Thyroid gland (tissue), 4 donors: Measurements from ENCODE around the gene TOMT. TPM values are rescaled to one million over a fixed set of nuclear protein-coding genes. Genes with fewer than 3 reads are reported as not detected.
"Not testable (repeated sequence)": the region's sequence is repeated elsewhere in the genome, so short reads cannot be mapped to it uniquely, and the experiment has no call there.

Experiments used
- DNase-seq, 2 donors: peaks; one replicate each; pipeline ENCODE4 v3.0.0-alpha.2; 2019
- H3K27ac ChIP-seq, 3 donors: fragments of 200-600 bp; sonication (generic); 1 replicate in 2 of 3; 2 replicates in 1 of 3; pipeline ENCODE4 v1.5.1; 2016 to 2019; ENCODE audit warnings: mild to moderate bottlenecking in 1 of 3, moderate library complexity in 1 of 3
- H3K27me3 ChIP-seq: fragments of 200-600 bp; sonication (generic); one replicate; pipeline ENCODE4 v1.5.1; 2019
- H3K36me3 ChIP-seq, 2 donors: fragments of 200-600 bp; sonication (generic); one replicate each; pipeline ENCODE4 v1.5.1; 2016 to 2019
- H3K4me1 ChIP-seq, 2 donors: fragments of 200-600 bp; sonication (generic); one replicate each; pipeline ENCODE4 v1.5.1; 2017 to 2019
- H3K4me3 ChIP-seq, 3 donors: fragments of 200-600 bp; sonication (generic); replicated peaks in 1 of 3; 1 replicate in 2 of 3; 2 replicates in 1 of 3; pipeline ENCODE4 v1.5.1; 2016; ENCODE audit warnings: mild to moderate bottlenecking in 1 of 3
- H3K9me3 ChIP-seq: fragments of 200-600 bp; sonication (generic); one replicate; pipeline ENCODE4 v1.5.1; 2017
- POLR2A ChIP-seq, 2 donors: fragments of 450-650 bp; IDR thresholded peaks; one replicate each; pipeline ENCODE4 v1.6.1; 2017; ENCODE audit warnings: antibody characterized with exemption in 2 of 2, mild to moderate bottlenecking in 2 of 2, moderate library complexity in 1 of 2
- WGBS, 2 donors: methylation state at CpG; one replicate each; pipeline ENCODE4 v1.1.5; 2017; 5-methylcytosine and 5-hydroxymethylcytosine counted together
- intact Hi-C: fragments of 100-400 bp; cut with DNase I; formaldehyde crosslinking; loops from one replicate; pipeline ENCODE4 v1.15.1; 2023
- total RNA-seq, 4 donors: library from RNA; depleted of rRNA; stranded (reverse); fragments of >200 nt; gene quantifications; one replicate each; pipeline ENCODE4 v1.2.3, GENCODE V29; 2016
- TF ChIP-seq, protein P1 (sequence below), 6 experiments: fragments of 200-600 bp in 3 of 6; fragments of 450-650 bp in 3 of 6; sonication (generic) in 3 of 6; IDR thresholded peaks; one replicate each; pipeline ENCODE4 v1.5.1; 2016 to 2019; ENCODE audit warnings: antibody characterized with exemption in 6 of 6, mild to moderate bottlenecking in 2 of 6, inconsistent platforms in 1 of 6, moderate library complexity in 1 of 6

TOMT gene
- total RNA-seq, 4 donors from 2014 or later: not detected

DNA sequence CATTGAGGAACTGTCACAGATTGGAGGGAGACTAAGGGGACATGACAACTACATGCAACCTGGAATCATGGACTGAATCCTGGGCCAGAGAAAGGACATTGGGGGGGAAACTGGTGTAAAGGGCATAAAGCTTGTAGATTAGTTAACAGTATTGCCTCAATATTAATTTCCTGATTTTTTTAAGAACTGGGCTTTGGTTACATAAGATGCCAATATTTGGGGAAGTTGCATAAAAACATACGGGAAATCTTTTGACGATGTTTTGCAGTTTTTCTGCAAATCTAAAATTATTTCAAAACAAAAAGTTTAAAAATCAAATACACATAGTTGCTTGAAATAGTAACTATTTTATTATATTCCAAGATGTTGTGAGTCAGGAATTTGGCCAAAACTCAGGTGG lies 26.9 kb downstream of the TOMT start:
- intact Hi-C loops: no loop called here
- WGBS, 2 donors: 88 to 89% methylated on average over 2 of the region's 2 CpGs
- no peak overlapping the region for H3K4me3 ChIP-seq
- no peaks in the 10 kb centered on the region for H3K9me3 ChIP-seq
- peaks cover 14 to 17% of the 10 kb centered on the region in 2 donors for H3K4me1 ChIP-seq
- H3K27ac ChIP-seq: no peak overlapping the region
- H3K36me3 ChIP-seq: no peaks in the 10 kb centered on the region
- H3K27me3 ChIP-seq: no peaks in the 10 kb centered on the region
- DNase-seq: no peak
- TF ChIP-seq POLR2A (IDR thresholded peaks at IDR 0.05): no peak
- TF ChIP-seq, protein P1, sequence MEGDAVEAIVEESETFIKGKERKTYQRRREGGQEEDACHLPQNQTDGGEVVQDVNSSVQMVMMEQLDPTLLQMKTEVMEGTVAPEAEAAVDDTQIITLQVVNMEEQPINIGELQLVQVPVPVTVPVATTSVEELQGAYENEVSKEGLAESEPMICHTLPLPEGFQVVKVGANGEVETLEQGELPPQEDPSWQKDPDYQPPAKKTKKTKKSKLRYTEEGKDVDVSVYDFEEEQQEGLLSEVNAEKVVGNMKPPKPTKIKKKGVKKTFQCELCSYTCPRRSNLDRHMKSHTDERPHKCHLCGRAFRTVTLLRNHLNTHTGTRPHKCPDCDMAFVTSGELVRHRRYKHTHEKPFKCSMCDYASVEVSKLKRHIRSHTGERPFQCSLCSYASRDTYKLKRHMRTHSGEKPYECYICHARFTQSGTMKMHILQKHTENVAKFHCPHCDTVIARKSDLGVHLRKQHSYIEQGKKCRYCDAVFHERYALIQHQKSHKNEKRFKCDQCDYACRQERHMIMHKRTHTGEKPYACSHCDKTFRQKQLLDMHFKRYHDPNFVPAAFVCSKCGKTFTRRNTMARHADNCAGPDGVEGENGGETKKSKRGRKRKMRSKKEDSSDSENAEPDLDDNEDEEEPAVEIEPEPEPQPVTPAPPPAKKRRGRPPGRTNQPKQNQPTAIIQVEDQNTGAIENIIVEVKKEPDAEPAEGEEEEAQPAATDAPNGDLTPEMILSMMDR (IDR thresholded peaks at IDR 0.05): no peak

DNA sequence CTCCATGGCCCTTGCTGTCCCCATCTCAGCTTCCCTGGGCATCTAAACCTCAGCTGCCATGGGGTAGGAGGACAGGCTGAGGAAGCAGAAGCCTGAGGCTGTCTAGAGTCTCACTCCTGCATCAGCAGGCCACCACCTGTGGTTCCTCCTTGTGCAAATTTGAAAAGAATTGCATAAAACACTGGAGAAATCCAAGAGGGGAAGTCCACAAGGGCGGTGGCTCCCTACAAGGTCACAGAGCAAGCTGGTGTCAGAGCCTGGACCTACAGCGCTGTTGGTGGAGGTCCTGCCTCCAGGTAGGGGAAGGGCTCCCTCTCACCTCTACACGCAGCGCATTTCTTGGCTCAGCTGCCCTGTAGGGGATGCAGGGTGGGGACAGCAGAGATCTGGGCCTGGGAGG lies 29.7 kb downstream of the TOMT start, which contains the start of gene FOLR3:
Gene FOLR3, plus strand, starts transcription at position 253 of the 400 bp plus-strand sequence. CDS start 228 bp downstream, outside the sequence.
- H3K27me3 ChIP-seq, H3K4me3 ChIP-seq, DNase-seq, intact Hi-C loops, H3K36me3 ChIP-seq, H3K4me1 ChIP-seq, H3K9me3 ChIP-seq, H3K27ac ChIP-seq: not testable (repeated sequence)
- WGBS, 2 donors: 71 to 84% methylated on average over 4 of the region's 4 CpGs

DNA sequence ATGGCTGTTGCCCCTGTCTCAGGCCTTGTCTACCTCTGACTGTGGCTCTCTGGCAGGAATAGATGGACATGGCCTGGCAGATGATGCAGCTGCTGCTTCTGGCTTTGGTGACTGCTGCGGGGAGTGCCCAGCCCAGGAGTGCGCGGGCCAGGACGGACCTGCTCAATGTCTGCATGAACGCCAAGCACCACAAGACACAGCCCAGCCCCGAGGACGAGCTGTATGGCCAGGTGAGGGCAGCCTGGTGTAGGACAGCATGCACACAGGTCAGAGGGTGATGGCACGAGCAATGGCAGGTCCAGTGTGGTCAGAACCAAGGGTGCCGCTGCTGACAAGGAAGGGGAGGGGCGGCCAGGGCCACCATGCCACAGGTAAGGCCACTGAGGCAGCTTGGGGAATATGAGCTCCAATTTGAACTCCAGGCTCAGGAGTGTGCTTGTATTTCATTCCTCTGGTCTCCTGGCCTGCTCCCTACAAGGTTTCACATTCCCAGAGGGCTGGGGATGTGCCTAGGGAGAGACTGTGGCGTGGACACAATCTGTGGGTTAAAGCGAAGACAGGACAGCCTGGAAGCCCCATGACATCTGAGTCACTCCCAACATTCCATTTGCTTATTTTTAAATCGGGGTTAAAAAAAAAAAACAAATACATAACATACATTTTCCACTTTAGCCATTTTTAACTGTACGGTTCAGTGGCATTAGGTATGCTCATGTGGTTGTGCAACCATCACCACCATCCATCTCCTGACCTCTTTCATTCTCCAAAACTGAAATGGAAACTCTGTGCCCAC lies 30.4 kb downstream of the TOMT start:
- DNase-seq: no peak
- no peaks in the 10 kb centered on the region for H3K36me3 ChIP-seq
- H3K27me3 ChIP-seq: no peaks in the 10 kb centered on the region
- TF ChIP-seq, protein P1 (IDR thresholded peaks at IDR 0.05): no peak
- TF ChIP-seq POLR2A (IDR thresholded peaks at IDR 0.05): no peak
- 85 to 93% methylated on average over 8 to 14 of the region's 14 CpGs for WGBS, 2 donors
- intact Hi-C loops: no loop called here
- no peaks in the 10 kb centered on the region for H3K4me1 ChIP-seq
- H3K27ac ChIP-seq: no peak overlapping the region
- H3K4me3 ChIP-seq: no peak overlapping the region
- no peaks in the 10 kb centered on the region for H3K9me3 ChIP-seq

DNA sequence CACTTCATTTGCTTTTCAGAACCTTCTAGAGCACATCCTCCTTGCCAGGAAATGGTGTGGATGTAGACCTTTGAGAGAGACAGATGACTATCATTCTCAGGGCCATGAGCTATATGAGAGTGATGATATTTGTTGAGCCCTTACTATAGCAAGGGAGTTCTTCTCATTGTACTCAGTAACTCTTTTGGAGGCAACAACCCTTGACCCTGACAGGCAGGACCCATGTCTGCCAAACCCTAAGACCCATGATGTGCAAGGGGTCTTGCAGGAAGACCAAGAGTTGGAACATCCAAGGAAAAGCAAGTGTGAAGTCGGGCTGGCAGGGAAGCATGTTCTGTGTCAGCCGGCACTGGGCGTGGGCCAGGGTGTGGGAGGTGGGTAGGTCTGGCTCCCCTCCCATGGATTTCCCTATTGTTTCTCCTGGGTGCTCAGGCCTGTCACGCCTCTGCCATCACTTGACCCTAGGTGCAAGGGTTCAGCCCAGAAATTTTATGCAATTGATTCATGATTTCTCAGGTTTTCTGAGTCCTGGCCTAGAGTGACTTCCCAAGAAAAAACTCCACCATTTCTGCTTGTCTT lies 31.0 kb downstream of the TOMT start:
- Histone ChIP-seq H3K4me3 (no peak overlapping the region), H3K27me3 (no peaks in the 10 kb centered on the region), H3K9me3 (no peaks in the 10 kb centered on the region), H3K27ac (no peak overlapping the region), H3K36me3 (no peaks in the 10 kb centered on the region), H3K4me1 (no peaks in the 10 kb centered on the region)
- TF ChIP-seq POLR2A (IDR thresholded peaks at IDR 0.05): no peak
- TF ChIP-seq, protein P1 (IDR thresholded peaks at IDR 0.05): no peak
- 83 to 87% methylated on average over 4 of the region's 4 CpGs for WGBS, 2 donors
- peak in 1 of 2 donors; percentile 25 for DNase-seq
- intact Hi-C loops: no loop called here

DNA sequence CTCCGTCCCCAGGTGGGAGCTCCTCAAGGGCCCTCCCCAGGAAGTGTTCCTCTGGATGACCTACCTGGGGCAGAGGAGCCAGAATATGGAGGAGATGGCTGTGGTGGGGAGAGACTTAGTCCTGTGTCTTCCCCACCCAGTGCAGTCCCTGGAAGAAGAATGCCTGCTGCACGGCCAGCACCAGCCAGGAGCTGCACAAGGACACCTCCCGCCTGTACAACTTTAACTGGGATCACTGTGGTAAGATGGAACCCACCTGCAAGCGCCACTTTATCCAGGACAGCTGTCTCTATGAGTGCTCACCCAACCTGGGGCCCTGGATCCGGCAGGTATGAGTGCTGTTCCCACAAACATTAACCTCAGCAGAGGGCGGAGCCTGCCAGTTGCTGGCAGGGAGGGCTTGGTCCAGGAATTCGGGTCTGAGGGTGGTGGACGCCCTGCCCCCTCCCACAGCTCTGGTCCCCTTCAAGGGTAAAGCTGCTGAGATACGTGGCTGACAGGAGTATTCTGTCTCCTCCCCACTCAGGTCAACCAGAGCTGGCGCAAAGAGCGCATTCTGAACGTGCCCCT lies 33.2 kb downstream of the TOMT start:
- H3K4me1 ChIP-seq: no peaks in the 10 kb centered on the region
- TF ChIP-seq POLR2A (IDR thresholded peaks at IDR 0.05): no peak
- TF ChIP-seq, protein P1 (IDR thresholded peaks at IDR 0.05): no peak
- intact Hi-C loops: no loop called here
- 79 to 91% methylated on average over 10 to 12 of the region's 12 CpGs for WGBS, 2 donors
- H3K36me3 ChIP-seq: no peaks in the 10 kb centered on the region
- DNase-seq: no peak
- H3K4me3 ChIP-seq: no peak overlapping the region
- no peaks in the 10 kb centered on the region for H3K9me3 ChIP-seq
- H3K27ac ChIP-seq: no peak overlapping the region
- H3K27me3 ChIP-seq: no peaks in the 10 kb centered on the region
